ENCODE data around the gene ENTPD8.

GRCh38 chr9:137446851-137447471 is 5.8 kb upstream of the ENTPD8 start:
- no peak for TF ChIP-seq YY1 (IDR thresholded peaks at IDR 0.05; ENCODE audit: insufficient read depth, insufficient read length)
- no peak for TF ChIP-seq ZNF274 (IDR thresholded peaks at IDR 0.05; ENCODE audit: low read depth, low read length)
- no peak for TF ChIP-seq SUZ12 (IDR thresholded peaks at IDR 0.05; ENCODE audit: extremely low read depth, insufficient read depth, insufficient read length)
